Keratinocyte (primary cell): Measurements from ENCODE around the gene VAX1. TPM values are rescaled to one million over a fixed set of nuclear protein-coding genes. Genes with fewer than 3 reads are reported as not detected.

Experiments
- DNase-seq: peaks from one replicate; pipeline ENCODE4 v3.0.0-alpha.2; 2011; ENCODE audit warnings: low read depth, missing footprints, low spot score
- FAIRE-seq: peaks from 2 replicates; lab custom pipeline; 2011; peaks lifted over from hg19 to GRCh38; lab: Jason Lieb, UNC
- H2AFZ ChIP-seq: 2 replicates; pipeline ENCODE4 v1.6.0; 2012; ENCODE audit warnings: low read length, control low read depth, inconsistent platforms; ENCODE audit not compliant: control insufficient read depth
- H3K27ac ChIP-seq: 2 replicates; pipeline ENCODE4 v1.5.1; 2011; ENCODE audit warnings: low read length; ENCODE audit not compliant: control insufficient read depth, insufficient read depth
- H3K27me3 ChIP-seq: 3 replicates; pipeline ENCODE4 v1.6.0; 2011; ENCODE audit warnings: low read length; ENCODE audit not compliant: control insufficient read depth, insufficient read depth; ENCODE audit errors: extremely low read depth
- H3K36me3 ChIP-seq, 2 experiments: 2 replicates in 1 of 2; 3 replicates in 1 of 2; pipeline ENCODE4 v1.5.1; 2011; ENCODE audit warnings: low read length in 2 of 2, mild to moderate bottlenecking in 1 of 2; ENCODE audit not compliant: control insufficient read depth in 2 of 2, insufficient read depth in 2 of 2; ENCODE audit errors: extremely low read depth in 1 of 2
- H3K4me1 ChIP-seq: 3 replicates; pipeline ENCODE4 v1.5.1; 2011; ENCODE audit warnings: low read length; ENCODE audit not compliant: control insufficient read depth, insufficient read depth; ENCODE audit errors: extremely low read depth
- H3K4me2 ChIP-seq: 3 replicates; pipeline ENCODE4 v1.6.0; 2011; ENCODE audit warnings: low read depth, low read length; ENCODE audit not compliant: control insufficient read depth, insufficient read depth; ENCODE audit errors: extremely low read depth
- H3K4me3 ChIP-seq, 3 experiments: fragments of 200-600 bp in 1 of 3; sonication (generic) in 1 of 3; 2 replicates in 2 of 3; 3 replicates in 1 of 3; pipeline ENCODE4 v1.5.1; 2011 to 2016; ENCODE audit warnings: low read length in 3 of 3, mild to moderate bottlenecking in 3 of 3, control low read depth in 2 of 3, inconsistent platforms in 1 of 3, low read depth in 1 of 3, mixed read lengths in 1 of 3, mixed run types in 1 of 3, moderate library complexity in 1 of 3; ENCODE audit not compliant: control insufficient read depth in 2 of 3, insufficient read depth in 2 of 3; ENCODE audit errors: extremely low read depth in 1 of 3
- H3K79me2 ChIP-seq: 2 replicates; pipeline ENCODE4 v1.6.0; 2012; ENCODE audit warnings: low read length; ENCODE audit not compliant: control insufficient read depth, insufficient read depth
- H3K9ac ChIP-seq: 3 replicates; pipeline ENCODE4 v1.6.0; 2011; ENCODE audit warnings: low read length; ENCODE audit not compliant: control insufficient read depth, insufficient read depth; ENCODE audit errors: extremely low read depth
- H3K9me1 ChIP-seq: 3 replicates; pipeline ENCODE4 v1.6.0; 2011; ENCODE audit warnings: low read length; ENCODE audit not compliant: control insufficient read depth, insufficient read depth; ENCODE audit errors: extremely low read depth
- H3K9me3 ChIP-seq: 2 replicates; pipeline ENCODE4 v1.5.1; 2012; ENCODE audit warnings: low read depth, low read length; ENCODE audit not compliant: control insufficient read depth
- H4K20me1 ChIP-seq: 3 replicates; pipeline ENCODE4 v1.6.0; 2011; ENCODE audit warnings: low read length; ENCODE audit not compliant: control insufficient read depth, insufficient read depth; ENCODE audit errors: extremely low read depth
- EZH2 ChIP-seq: IDR thresholded peaks from one replicate; pipeline ENCODE4 v1.6.1; 2012; ENCODE audit warnings: inconsistent platforms, mild to moderate bottlenecking, low read length, moderate library complexity
- dilution Hi-C: fragments of 300-500 bp; cut with MboI; formaldehyde crosslinking; loops from one replicate; pipeline ENCODE4 v1.7.0; 2020; ENCODE audit warnings: low sequenced_read_pairs; ENCODE audit not compliant: extremely low pct_ligation_motif_present
- polyA plus RNA-seq, 5 experiments: library from polyadenylated mRNA; depleted of rRNA in 3 of 5; stranded (reverse) in 3 of 5; stranded (forward) in 1 of 5; unstranded in 1 of 5; fragments of >200 nt; gene quantifications; 1 replicate in 1 of 5; 2 replicates in 3 of 5; 3 replicates in 1 of 5; pipeline versions ENCODE4 v1.2.1 to v1.2.3, GENCODE V29; 2011 to 2012; ENCODE audit warnings: missing spikeins in 2 of 5, low read depth in 1 of 5, low replicate concordance in 1 of 5
- TF ChIP-seq, protein P1 (sequence below), 3 experiments: IDR thresholded peaks in 1 of 3; conservative IDR thresholded peaks in 1 of 3; optimal IDR thresholded peaks in 1 of 3; 2 replicates in 2 of 3; 3 replicates in 1 of 3; pipeline versions ENCODE3 to v1.5.1; 2011; ENCODE audit warnings: low read length in 3 of 3, mild to moderate bottlenecking in 3 of 3, moderate library complexity in 2 of 3, control low read depth in 1 of 3, inconsistent platforms in 1 of 3; ENCODE audit not compliant: insufficient read depth in 2 of 3; ENCODE audit errors: extremely low read depth in 1 of 3

VAX1 gene
- polyA plus RNA-seq, 1 donor (not counting 4 experiments of a cell fraction or from before 2014, with no cell fraction given): not detected

DNA sequence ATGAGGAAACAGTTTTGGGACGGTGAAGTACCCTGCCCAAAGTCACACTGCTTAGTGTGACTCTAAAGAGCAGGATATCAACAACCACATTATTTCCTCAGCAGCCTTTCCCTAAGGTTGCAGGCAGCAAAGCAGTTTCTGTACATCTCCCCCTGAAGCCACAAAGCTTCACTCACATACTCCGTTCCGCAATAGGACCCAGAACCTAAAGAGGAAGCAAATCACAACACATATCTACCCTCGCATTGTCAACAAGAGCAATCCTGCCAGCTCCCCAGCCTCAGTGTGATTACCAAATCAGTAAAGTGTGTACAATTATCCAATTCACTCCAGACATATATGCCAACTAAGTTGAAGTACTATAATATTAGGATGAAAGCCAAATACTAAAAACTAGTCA, 30.8 kb downstream of the VAX1 start:
- no peak overlapping the region for H3K27ac ChIP-seq
- dilution Hi-C loops: no loop called here
- no peak for FAIRE-seq
- H3K9me3 ChIP-seq: no peaks in the 10 kb centered on the region
- no peaks in the 10 kb centered on the region for H3K9me1 ChIP-seq
- no peak overlapping the region for H3K4me3 ChIP-seq
- H3K4me2 ChIP-seq: no peak overlapping the region
- no peaks in the 10 kb centered on the region for H3K79me2 ChIP-seq
- H4K20me1 ChIP-seq: no peaks in the 10 kb centered on the region
- no peaks in the 10 kb centered on the region for H3K4me1 ChIP-seq
- H2AFZ ChIP-seq: no peak overlapping the region
- no peaks in the 10 kb centered on the region for H3K27me3 ChIP-seq
- DNase-seq: no peak
- no peak for TF ChIP-seq EZH2
- TF ChIP-seq, protein P1, sequence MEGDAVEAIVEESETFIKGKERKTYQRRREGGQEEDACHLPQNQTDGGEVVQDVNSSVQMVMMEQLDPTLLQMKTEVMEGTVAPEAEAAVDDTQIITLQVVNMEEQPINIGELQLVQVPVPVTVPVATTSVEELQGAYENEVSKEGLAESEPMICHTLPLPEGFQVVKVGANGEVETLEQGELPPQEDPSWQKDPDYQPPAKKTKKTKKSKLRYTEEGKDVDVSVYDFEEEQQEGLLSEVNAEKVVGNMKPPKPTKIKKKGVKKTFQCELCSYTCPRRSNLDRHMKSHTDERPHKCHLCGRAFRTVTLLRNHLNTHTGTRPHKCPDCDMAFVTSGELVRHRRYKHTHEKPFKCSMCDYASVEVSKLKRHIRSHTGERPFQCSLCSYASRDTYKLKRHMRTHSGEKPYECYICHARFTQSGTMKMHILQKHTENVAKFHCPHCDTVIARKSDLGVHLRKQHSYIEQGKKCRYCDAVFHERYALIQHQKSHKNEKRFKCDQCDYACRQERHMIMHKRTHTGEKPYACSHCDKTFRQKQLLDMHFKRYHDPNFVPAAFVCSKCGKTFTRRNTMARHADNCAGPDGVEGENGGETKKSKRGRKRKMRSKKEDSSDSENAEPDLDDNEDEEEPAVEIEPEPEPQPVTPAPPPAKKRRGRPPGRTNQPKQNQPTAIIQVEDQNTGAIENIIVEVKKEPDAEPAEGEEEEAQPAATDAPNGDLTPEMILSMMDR (optimal IDR thresholded peaks at IDR 0.05 in 1 of 3, IDR thresholded peaks at IDR 0.05 in 1 of 3, conservative IDR thresholded peaks at IDR 0.05 in 1 of 3; ENCODE audit: extremely low read depth in 1 of 3, insufficient read depth in 2 of 3, low read length in 3 of 3): no peak
- H3K36me3 ChIP-seq: no peaks in the 10 kb centered on the region
- no peak overlapping the region for H3K9ac ChIP-seq

DNA sequence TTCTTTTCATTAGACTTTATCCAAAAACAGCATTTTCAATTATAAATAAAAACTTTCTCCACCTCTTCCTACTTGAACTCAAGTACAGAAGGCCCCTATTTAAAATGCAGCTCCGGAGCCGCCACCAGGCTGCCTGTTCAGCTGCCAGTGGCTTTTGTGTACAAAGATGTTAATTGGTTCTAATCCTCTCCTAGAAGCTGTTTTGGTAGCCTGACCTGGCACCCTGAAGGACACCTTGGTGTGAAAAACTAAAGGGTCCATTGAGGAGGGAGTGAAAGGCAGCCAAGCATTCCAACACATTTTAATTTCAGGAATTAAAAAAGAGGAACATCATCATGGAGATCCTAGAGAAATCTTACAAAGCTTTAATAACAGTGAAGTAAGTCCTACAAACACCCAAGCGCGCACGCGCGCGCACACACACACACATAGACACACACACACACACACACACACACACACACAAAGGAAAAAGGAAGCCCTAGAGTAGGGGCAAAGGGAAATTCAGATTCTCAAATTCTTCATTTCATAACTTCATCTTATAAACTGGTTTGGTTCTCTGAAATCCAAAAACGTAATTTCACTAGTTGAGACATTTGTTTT, 41.4 kb downstream of the VAX1 start:
- Histone ChIP-seq H3K9me3 (no peaks in the 10 kb centered on the region), H3K9me1 (no peaks in the 10 kb centered on the region), H3K4me1 (no peaks in the 10 kb centered on the region), H2AFZ (no peak overlapping the region), H3K27me3 (peaks cover 4% of the 10 kb centered on the region), H3K36me3 (no peaks in the 10 kb centered on the region), H3K4me2 (no peak overlapping the region), H3K4me3 (no peak overlapping the region), H3K9ac (no peak overlapping the region), H4K20me1 (no peaks in the 10 kb centered on the region), H3K27ac (no peak overlapping the region), H3K79me2 (no peaks in the 10 kb centered on the region)
- FAIRE-seq: no peak
- DNase-seq: no peak
- TF ChIP-seq EZH2: no peak
- TF ChIP-seq, protein P1 (optimal IDR thresholded peaks at IDR 0.05 in 1 of 3, IDR thresholded peaks at IDR 0.05 in 1 of 3, conservative IDR thresholded peaks at IDR 0.05 in 1 of 3; ENCODE audit: extremely low read depth in 1 of 3, insufficient read depth in 2 of 3, low read length in 3 of 3): no peak
- dilution Hi-C loops: no loop called here
